ENCODE data around the gene ITM2B.

- no peak for TF ChIP-seq POLR2A (IDR thresholded peaks at IDR 0.05; ENCODE audit: low read length)
- no peak for TF ChIP-seq GATA1 (IDR thresholded peaks at IDR 0.05; ENCODE audit: low read depth, low read length)
Measured at GRCh38 chr13:48214519-48215121, 18.4 kb upstream of the ITM2B start.

Data from erythroblast (primary cell).